ENCODE data around the gene CFAP74. TPM values are rescaled to one million over a fixed set of nuclear protein-coding genes. Genes with fewer than 3 reads are reported as not detected.

The CFAP74 gene
- total and polyA plus RNA-seq, 8 donors: 0.23 to 4.7 (median 2.8) TPM

GRCh38 chr1:1899967-1900327 lies 103.6 kb downstream of the CFAP74 start:
- intact Hi-C loops (cut with DNase I): loop anchor here in 1 of 2 donors (10.0 kb wide), 1 partner anchor 135 kb away; no protein-coding TSS in a partner anchor
- Histone ChIP-seq H3K27ac (no peak overlapping the region), H3K4me3 (no peak overlapping the region), H3K27me3 (peaks cover 0 to 22% of the 10 kb centered on the region in 2 donors), H3K4me1 (no peaks in the 10 kb centered on the region), H3K36me3 (no peaks in the 10 kb centered on the region), H3K9me3 (no peaks in the 10 kb centered on the region)
- ATAC-seq (no peak), DNase-seq (peak in 1 of 4 donors; percentile 65)
- TF ChIP-seq, protein P1, sequence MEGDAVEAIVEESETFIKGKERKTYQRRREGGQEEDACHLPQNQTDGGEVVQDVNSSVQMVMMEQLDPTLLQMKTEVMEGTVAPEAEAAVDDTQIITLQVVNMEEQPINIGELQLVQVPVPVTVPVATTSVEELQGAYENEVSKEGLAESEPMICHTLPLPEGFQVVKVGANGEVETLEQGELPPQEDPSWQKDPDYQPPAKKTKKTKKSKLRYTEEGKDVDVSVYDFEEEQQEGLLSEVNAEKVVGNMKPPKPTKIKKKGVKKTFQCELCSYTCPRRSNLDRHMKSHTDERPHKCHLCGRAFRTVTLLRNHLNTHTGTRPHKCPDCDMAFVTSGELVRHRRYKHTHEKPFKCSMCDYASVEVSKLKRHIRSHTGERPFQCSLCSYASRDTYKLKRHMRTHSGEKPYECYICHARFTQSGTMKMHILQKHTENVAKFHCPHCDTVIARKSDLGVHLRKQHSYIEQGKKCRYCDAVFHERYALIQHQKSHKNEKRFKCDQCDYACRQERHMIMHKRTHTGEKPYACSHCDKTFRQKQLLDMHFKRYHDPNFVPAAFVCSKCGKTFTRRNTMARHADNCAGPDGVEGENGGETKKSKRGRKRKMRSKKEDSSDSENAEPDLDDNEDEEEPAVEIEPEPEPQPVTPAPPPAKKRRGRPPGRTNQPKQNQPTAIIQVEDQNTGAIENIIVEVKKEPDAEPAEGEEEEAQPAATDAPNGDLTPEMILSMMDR (IDR thresholded peaks at IDR 0.05): no peak

DNA sequence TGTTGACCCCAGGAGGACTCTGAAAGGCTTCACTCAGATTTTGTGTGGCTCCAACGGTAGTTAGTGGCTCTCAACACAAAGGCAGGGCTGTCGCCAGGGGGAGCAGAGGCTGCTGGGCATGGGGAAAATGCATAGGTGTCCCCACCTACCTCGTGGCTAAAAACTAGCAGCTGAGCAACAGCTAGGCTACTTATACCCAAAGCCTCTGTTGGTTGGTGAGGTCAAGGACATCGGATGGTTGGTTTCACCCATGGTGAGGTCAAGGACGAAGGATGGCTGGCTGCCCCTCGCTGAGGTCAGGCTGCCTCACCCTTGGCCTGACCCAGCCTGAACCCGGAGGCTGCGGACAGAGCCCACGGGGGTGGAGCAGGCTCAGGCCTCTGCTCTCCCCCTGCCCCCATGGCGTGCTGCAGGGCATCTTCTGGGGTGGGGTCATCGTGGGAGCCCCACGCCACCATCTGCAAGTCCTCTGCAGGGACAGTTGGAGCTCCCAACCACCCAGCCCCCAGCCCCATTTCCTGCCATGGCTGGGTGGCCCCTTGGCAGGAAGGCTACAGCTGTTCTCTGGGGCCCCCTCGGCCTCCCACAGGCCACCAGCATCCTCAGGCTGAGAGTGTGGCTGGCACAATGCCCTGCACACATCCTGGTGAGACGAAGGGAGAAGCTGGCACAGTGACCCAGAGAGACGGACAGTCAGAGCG lies 104.2 kb downstream of the CFAP74 start:
- H3K4me3 ChIP-seq: no peak overlapping the region
- H3K4me1 ChIP-seq: peaks cover 0 to 1% of the 10 kb centered on the region in 2 donors
- H3K27me3 ChIP-seq: peaks cover 0 to 26% of the 10 kb centered on the region in 2 donors
- H3K9me3 ChIP-seq: no peaks in the 10 kb centered on the region
- DNase-seq (no peak), ATAC-seq (no peak)
- no peaks in the 10 kb centered on the region for H3K36me3 ChIP-seq
- intact Hi-C loops (cut with DNase I): no loop called here
- TF ChIP-seq, protein P1 (IDR thresholded peaks at IDR 0.05): no peak
- no peak overlapping the region for H3K27ac ChIP-seq

GRCh38 chr1:1898246-1898933 lies 105.2 kb downstream of the CFAP74 start:
- TF ChIP-seq, protein P1 (IDR thresholded peaks at IDR 0.05): no peak
- Histone ChIP-seq H3K4me1 (peaks cover 0 to 5% of the 10 kb centered on the region in 2 donors), H3K27me3 (peaks cover 0 to 26% of the 10 kb centered on the region in 2 donors), H3K27ac (no peak overlapping the region), H3K36me3 (no peaks in the 10 kb centered on the region), H3K9me3 (no peaks in the 10 kb centered on the region), H3K4me3 (no peak overlapping the region)
- intact Hi-C loops (cut with DNase I): no loop called here
- ATAC-seq (no peak), DNase-seq (no peak)

DNA sequence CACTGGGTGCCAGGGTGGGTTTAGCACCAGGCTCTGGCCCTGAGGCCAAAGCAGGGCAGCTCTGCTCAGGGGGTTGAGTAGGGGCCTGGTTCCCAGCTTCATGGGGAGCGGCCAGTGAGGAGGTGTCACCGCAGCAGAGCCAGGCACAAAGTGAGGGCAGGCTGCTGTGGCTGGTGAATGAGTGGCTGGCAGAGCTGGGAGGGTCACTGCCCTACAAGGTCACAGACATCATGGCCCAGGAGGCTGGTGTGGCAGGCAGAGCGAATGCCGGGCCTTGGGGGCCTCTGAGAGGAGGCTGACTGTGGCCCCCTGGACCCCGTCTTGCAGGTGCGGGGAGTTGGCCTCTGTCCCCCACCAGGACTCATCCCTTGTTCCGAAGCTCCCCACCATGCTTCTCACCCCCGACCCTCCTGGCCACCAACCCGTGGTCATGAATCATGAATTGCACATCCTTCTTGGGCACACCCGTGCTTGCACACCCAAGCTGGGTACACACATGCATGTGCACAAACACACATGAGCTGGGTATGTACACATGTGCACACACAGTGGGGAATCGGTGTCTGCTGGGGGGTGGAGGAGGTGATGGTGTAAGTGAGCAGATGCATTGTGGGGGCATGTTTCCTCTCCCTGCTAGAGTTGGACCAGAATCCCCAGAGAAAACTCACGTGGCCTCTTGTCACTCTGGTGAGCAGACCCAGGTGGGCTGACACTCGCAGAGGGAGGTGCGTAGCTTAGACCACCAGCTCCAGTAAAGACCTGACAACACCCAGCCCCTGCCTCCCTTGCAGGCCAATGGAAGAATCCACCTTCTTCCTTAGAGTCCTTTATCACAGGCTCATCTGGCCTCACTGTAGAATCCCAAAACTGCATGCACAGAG lies 107.9 kb downstream of the CFAP74 start:
- Histone ChIP-seq H3K9me3 (no peaks in the 10 kb centered on the region), H3K36me3 (no peaks in the 10 kb centered on the region), H3K27me3 (peaks cover 0 to 26% of the 10 kb centered on the region in 2 donors), H3K27ac (no peak overlapping the region), H3K4me3 (no peak overlapping the region), H3K4me1 (peaks cover 9 to 20% of the 10 kb centered on the region in 2 donors)
- DNase-seq (peak in 1 of 4 donors; percentile 70), ATAC-seq (no peak)
- TF ChIP-seq, protein P1 (IDR thresholded peaks at IDR 0.05): no peak
- intact Hi-C loops (cut with DNase I): no loop called here
